ENCODE measurements around the gene TEAD1. TPM values are rescaled to one million over a fixed set of nuclear protein-coding genes. Genes with fewer than 3 reads are reported as not detected.

TEAD1 gene
- total and polyA plus RNA-seq, 5 donors from 2014 or later: 0.30 TPM; not detected in 4

- no peaks in the 10 kb centered on the region for H3K36me3 Mint-ChIP-seq
- Histone ChIP-seq H3K36me3 (ENCODE audit: control insufficient read depth, insufficient read depth, low read length) (no peaks in the 10 kb centered on the region), H3K4me1 (ENCODE audit: control insufficient read depth, insufficient read depth, low read length, poor library complexity, severe bottlenecking) (no peaks in the 10 kb centered on the region), H3K9me3 (ENCODE audit: control insufficient read depth in 2 of 2, low read length in 2 of 2) (no peaks in the 10 kb centered on the region), H3K27me3 (ENCODE audit: control insufficient read depth, insufficient read depth, low read length) (peaks cover 6% of the 10 kb centered on the region), H3K4me3 (ENCODE audit: low read depth, low read length) (no peak overlapping the region), H3K27ac (ENCODE audit: insufficient read depth, low read length, poor library complexity, severe bottlenecking) (no peak overlapping the region)
- no peaks in the 10 kb centered on the region for H3K4me1 Mint-ChIP-seq
- H3K27ac Mint-ChIP-seq: no peak overlapping the region
- H3K4me3 Mint-ChIP-seq: no peak overlapping the region
- ATAC-seq (ENCODE audit: low read depth in 2 of 2) (no peak), DNase-seq (no peak)
- peaks cover 0 to 6% (median 0%) of the 10 kb centered on the region in 7 donors for H3K9me3 Mint-ChIP-seq
- H3K27me3 Mint-ChIP-seq: peaks cover 19% of the 10 kb centered on the region
These were observed 269.1 kb downstream of the TEAD1 start for GRCh38 chr11:12943311-12943710.

- Histone ChIP-seq H3K4me3 (ENCODE audit: low read depth, low read length) (no peak overlapping the region), H3K36me3 (ENCODE audit: control insufficient read depth, insufficient read depth, low read length) (no peaks in the 10 kb centered on the region), H3K27me3 (ENCODE audit: control insufficient read depth, insufficient read depth, low read length) (peaks cover 6% of the 10 kb centered on the region), H3K27ac (ENCODE audit: insufficient read depth, low read length, poor library complexity, severe bottlenecking) (no peak overlapping the region), H3K9me3 (ENCODE audit: control insufficient read depth in 2 of 2, low read length in 2 of 2) (no peaks in the 10 kb centered on the region), H3K4me1 (ENCODE audit: control insufficient read depth, insufficient read depth, low read length, poor library complexity, severe bottlenecking) (no peaks in the 10 kb centered on the region)
- Mint-ChIP-seq H3K9me3 (peaks cover 0 to 6% (median 0%) of the 10 kb centered on the region in 7 donors), H3K27ac (no peak overlapping the region), H3K4me3 (no peak overlapping the region), H3K27me3 (peaks cover 18% of the 10 kb centered on the region), H3K36me3 (no peaks in the 10 kb centered on the region), H3K4me1 (no peaks in the 10 kb centered on the region)
- DNase-seq (no peak), ATAC-seq (ENCODE audit: low read depth in 2 of 2) (no peak)
These were observed 270.7 kb downstream of the TEAD1 start for GRCh38 chr11:12944889-12945288.

- Mint-ChIP-seq H3K36me3 (no peaks in the 10 kb centered on the region), H3K27ac (no peak overlapping the region), H3K27me3 (peaks cover 14% of the 10 kb centered on the region), H3K4me3 (no peak overlapping the region), H3K4me1 (no peaks in the 10 kb centered on the region), H3K9me3 (peaks cover 1 to 22% (median 4%) of the 10 kb centered on the region in 7 donors)
- peaks cover 0 to 5% of the 10 kb centered on the region in 2 experiments for H3K9me3 ChIP-seq (ENCODE audit: control insufficient read depth in 2 of 2, low read length in 2 of 2)
- H3K36me3 ChIP-seq (ENCODE audit: control insufficient read depth, insufficient read depth, low read length): no peaks in the 10 kb centered on the region
- ATAC-seq (ENCODE audit: low read depth in 2 of 2): no peak
- no peak overlapping the region for H3K27ac ChIP-seq (ENCODE audit: insufficient read depth, low read length, poor library complexity, severe bottlenecking)
- no peak overlapping the region for H3K4me3 ChIP-seq (ENCODE audit: low read depth, low read length)
- peaks cover 8% of the 10 kb centered on the region for H3K27me3 ChIP-seq (ENCODE audit: control insufficient read depth, insufficient read depth, low read length)
- DNase-seq: no peak
- H3K4me1 ChIP-seq (ENCODE audit: control insufficient read depth, insufficient read depth, low read length, poor library complexity, severe bottlenecking): no peaks in the 10 kb centered on the region
These were observed 275.2 kb downstream of the TEAD1 start for GRCh38 chr11:12949453-12949852.

GRCh38 chr11:12950670-12951069 lies 276.4 kb downstream of the TEAD1 start:
- Mint-ChIP-seq H3K27ac (no peak overlapping the region), H3K4me3 (no peak overlapping the region), H3K4me1 (no peaks in the 10 kb centered on the region), H3K9me3 (peaks cover 1 to 22% (median 4%) of the 10 kb centered on the region in 7 donors), H3K36me3 (no peaks in the 10 kb centered on the region), H3K27me3 (peaks cover 14% of the 10 kb centered on the region)
- ATAC-seq (ENCODE audit: low read depth in 2 of 2): no peak
- no peak overlapping the region for H3K27ac ChIP-seq (ENCODE audit: insufficient read depth, low read length, poor library complexity, severe bottlenecking)
- no peak for DNase-seq
- H3K4me3 ChIP-seq (ENCODE audit: low read depth, low read length): no peak overlapping the region
- no peaks in the 10 kb centered on the region for H3K36me3 ChIP-seq (ENCODE audit: control insufficient read depth, insufficient read depth, low read length)
- peaks cover 0 to 5% of the 10 kb centered on the region in 2 experiments for H3K9me3 ChIP-seq (ENCODE audit: control insufficient read depth in 2 of 2, low read length in 2 of 2)
- H3K27me3 ChIP-seq (ENCODE audit: control insufficient read depth, insufficient read depth, low read length): peaks cover 7% of the 10 kb centered on the region
- H3K4me1 ChIP-seq (ENCODE audit: control insufficient read depth, insufficient read depth, low read length, poor library complexity, severe bottlenecking): no peaks in the 10 kb centered on the region

- DNase-seq (no peak), ATAC-seq (ENCODE audit: low read depth in 2 of 2) (no peak)
- Mint-ChIP-seq H3K27ac (no peak overlapping the region), H3K4me1 (no peaks in the 10 kb centered on the region), H3K27me3 (peaks cover 19% of the 10 kb centered on the region), H3K36me3 (no peaks in the 10 kb centered on the region), H3K9me3 (peaks cover 1 to 21% (median 4%) of the 10 kb centered on the region in 7 donors), H3K4me3 (no peak overlapping the region)
- Histone ChIP-seq H3K27ac (ENCODE audit: insufficient read depth, low read length, poor library complexity, severe bottlenecking) (no peak overlapping the region), H3K4me3 (ENCODE audit: low read depth, low read length) (no peak overlapping the region), H3K27me3 (ENCODE audit: control insufficient read depth, insufficient read depth, low read length) (peaks cover 7% of the 10 kb centered on the region), H3K9me3 (ENCODE audit: control insufficient read depth in 2 of 2, low read length in 2 of 2) (peaks cover 0 to 5% of the 10 kb centered on the region in 2 experiments), H3K4me1 (ENCODE audit: control insufficient read depth, insufficient read depth, low read length, poor library complexity, severe bottlenecking) (no peaks in the 10 kb centered on the region), H3K36me3 (ENCODE audit: control insufficient read depth, insufficient read depth, low read length) (no peaks in the 10 kb centered on the region)
These were observed 277.2 kb downstream of the TEAD1 start for GRCh38 chr11:12951376-12951775.

GRCh38 chr11:12952094-12952493 lies 277.9 kb downstream of the TEAD1 start:
- H3K27ac Mint-ChIP-seq: no peak overlapping the region
- peaks cover 19% of the 10 kb centered on the region for H3K27me3 Mint-ChIP-seq
- peaks cover 1 to 16% (median 4%) of the 10 kb centered on the region in 7 donors for H3K9me3 Mint-ChIP-seq
- Histone ChIP-seq H3K27me3 (ENCODE audit: control insufficient read depth, insufficient read depth, low read length) (peaks cover 7% of the 10 kb centered on the region), H3K4me1 (ENCODE audit: control insufficient read depth, insufficient read depth, low read length, poor library complexity, severe bottlenecking) (no peaks in the 10 kb centered on the region), H3K9me3 (ENCODE audit: control insufficient read depth in 2 of 2, low read length in 2 of 2) (peaks cover 0 to 5% of the 10 kb centered on the region in 2 experiments), H3K4me3 (ENCODE audit: low read depth, low read length) (no peak overlapping the region), H3K27ac (ENCODE audit: insufficient read depth, low read length, poor library complexity, severe bottlenecking) (no peak overlapping the region), H3K36me3 (ENCODE audit: control insufficient read depth, insufficient read depth, low read length) (no peaks in the 10 kb centered on the region)
- no peaks in the 10 kb centered on the region for H3K36me3 Mint-ChIP-seq
- DNase-seq (no peak), ATAC-seq (ENCODE audit: low read depth in 2 of 2) (no peak)
- H3K4me3 Mint-ChIP-seq: no peak overlapping the region
- H3K4me1 Mint-ChIP-seq: no peaks in the 10 kb centered on the region

- peaks cover 21% of the 10 kb centered on the region for H3K27me3 Mint-ChIP-seq
- ATAC-seq (ENCODE audit: low read depth in 2 of 2) (no peak), DNase-seq (no peak)
- no peaks in the 10 kb centered on the region for H3K36me3 Mint-ChIP-seq
- H3K36me3 ChIP-seq (ENCODE audit: control insufficient read depth, insufficient read depth, low read length): no peaks in the 10 kb centered on the region
- no peak overlapping the region for H3K4me3 Mint-ChIP-seq
- no peak overlapping the region for H3K4me3 ChIP-seq (ENCODE audit: low read depth, low read length)
- H3K4me1 ChIP-seq (ENCODE audit: control insufficient read depth, insufficient read depth, low read length, poor library complexity, severe bottlenecking): no peaks in the 10 kb centered on the region
- no peak overlapping the region for H3K27ac ChIP-seq (ENCODE audit: insufficient read depth, low read length, poor library complexity, severe bottlenecking)
- no peak overlapping the region for H3K27ac Mint-ChIP-seq
- no peaks in the 10 kb centered on the region for H3K4me1 Mint-ChIP-seq
- H3K9me3 Mint-ChIP-seq: peaks cover 0 to 2% (median 0%) of the 10 kb centered on the region in 7 donors
- H3K27me3 ChIP-seq (ENCODE audit: control insufficient read depth, insufficient read depth, low read length): no peaks in the 10 kb centered on the region
- no peaks in the 10 kb centered on the region for H3K9me3 ChIP-seq (ENCODE audit: control insufficient read depth in 2 of 2, low read length in 2 of 2)
These were observed 284.8 kb downstream of the TEAD1 start for GRCh38 chr11:12958986-12959385.

- no peak overlapping the region for H3K4me3 ChIP-seq (ENCODE audit: low read depth, low read length)
- Mint-ChIP-seq H3K27ac (no peak overlapping the region), H3K4me3 (no peak overlapping the region), H3K4me1 (no peaks in the 10 kb centered on the region), H3K36me3 (no peaks in the 10 kb centered on the region), H3K27me3 (peaks cover 20% of the 10 kb centered on the region), H3K9me3 (peaks cover 0 to 2% (median 0%) of the 10 kb centered on the region in 7 donors)
- H3K36me3 ChIP-seq (ENCODE audit: control insufficient read depth, insufficient read depth, low read length): no peaks in the 10 kb centered on the region
- no peak for DNase-seq
- ATAC-seq (ENCODE audit: low read depth in 2 of 2): no peak
- H3K9me3 ChIP-seq (ENCODE audit: control insufficient read depth in 2 of 2, low read length in 2 of 2): no peaks in the 10 kb centered on the region
- H3K27me3 ChIP-seq (ENCODE audit: control insufficient read depth, insufficient read depth, low read length): no peaks in the 10 kb centered on the region
- H3K4me1 ChIP-seq (ENCODE audit: control insufficient read depth, insufficient read depth, low read length, poor library complexity, severe bottlenecking): no peaks in the 10 kb centered on the region
- H3K27ac ChIP-seq (ENCODE audit: insufficient read depth, low read length, poor library complexity, severe bottlenecking): no peak overlapping the region
These were observed 287.4 kb downstream of the TEAD1 start for GRCh38 chr11:12961615-12962014.
